AG09309 (cell line): ENCODE data around the gene GALNT18.

ENCODE experiments used
- DNase-seq: peaks from one replicate; pipeline ENCODE4 v3.0.0-alpha.2; 2010; ENCODE audit warnings: low read depth
- H3K4me3 ChIP-seq: 2 replicates; pipeline ENCODE4 v1.5.1; 2011; ENCODE audit warnings: mild to moderate bottlenecking, low read depth, low read length, moderate library complexity; ENCODE audit not compliant: control insufficient read depth
- TF ChIP-seq, protein P1 (sequence below): IDR thresholded peaks from 2 replicates; pipeline ENCODE4 v1.5.1; 2011; ENCODE audit warnings: mild to moderate bottlenecking, low read depth, low read length, inconsistent platforms; ENCODE audit not compliant: insufficient read depth, control insufficient read depth; ENCODE audit errors: missing control alignments

Gene GALNT18

GRCh38 chr11:11641581-11641980 is 19.8 kb upstream of the GALNT18 start:
- no peak for DNase-seq
- H3K4me3 ChIP-seq: no peak overlapping the region
- TF ChIP-seq, protein P1, sequence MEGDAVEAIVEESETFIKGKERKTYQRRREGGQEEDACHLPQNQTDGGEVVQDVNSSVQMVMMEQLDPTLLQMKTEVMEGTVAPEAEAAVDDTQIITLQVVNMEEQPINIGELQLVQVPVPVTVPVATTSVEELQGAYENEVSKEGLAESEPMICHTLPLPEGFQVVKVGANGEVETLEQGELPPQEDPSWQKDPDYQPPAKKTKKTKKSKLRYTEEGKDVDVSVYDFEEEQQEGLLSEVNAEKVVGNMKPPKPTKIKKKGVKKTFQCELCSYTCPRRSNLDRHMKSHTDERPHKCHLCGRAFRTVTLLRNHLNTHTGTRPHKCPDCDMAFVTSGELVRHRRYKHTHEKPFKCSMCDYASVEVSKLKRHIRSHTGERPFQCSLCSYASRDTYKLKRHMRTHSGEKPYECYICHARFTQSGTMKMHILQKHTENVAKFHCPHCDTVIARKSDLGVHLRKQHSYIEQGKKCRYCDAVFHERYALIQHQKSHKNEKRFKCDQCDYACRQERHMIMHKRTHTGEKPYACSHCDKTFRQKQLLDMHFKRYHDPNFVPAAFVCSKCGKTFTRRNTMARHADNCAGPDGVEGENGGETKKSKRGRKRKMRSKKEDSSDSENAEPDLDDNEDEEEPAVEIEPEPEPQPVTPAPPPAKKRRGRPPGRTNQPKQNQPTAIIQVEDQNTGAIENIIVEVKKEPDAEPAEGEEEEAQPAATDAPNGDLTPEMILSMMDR: no peak

DNA sequence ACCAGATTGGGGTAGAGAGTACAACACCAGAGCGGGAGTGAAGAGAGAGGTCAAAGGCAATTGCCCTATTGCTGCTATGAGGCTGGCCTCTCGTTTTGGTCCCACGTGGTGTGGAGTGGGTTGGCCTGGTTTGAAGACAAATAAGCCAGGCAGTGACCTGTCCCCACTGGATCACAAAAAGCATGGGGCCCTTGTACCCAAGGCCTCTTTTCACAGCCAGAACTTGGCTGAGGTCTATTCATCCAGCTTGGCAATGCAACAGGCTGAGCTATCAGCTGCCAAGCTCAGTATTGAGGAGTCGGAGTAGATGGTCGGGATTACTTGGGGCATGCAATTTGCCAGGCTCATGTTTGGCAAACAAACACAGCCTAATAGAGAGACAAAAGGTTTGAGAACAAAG is 19.2 kb upstream of the GALNT18 start:
- TF ChIP-seq, protein P1: no peak
- H3K4me3 ChIP-seq: no peak overlapping the region
- no peak for DNase-seq

DNA sequence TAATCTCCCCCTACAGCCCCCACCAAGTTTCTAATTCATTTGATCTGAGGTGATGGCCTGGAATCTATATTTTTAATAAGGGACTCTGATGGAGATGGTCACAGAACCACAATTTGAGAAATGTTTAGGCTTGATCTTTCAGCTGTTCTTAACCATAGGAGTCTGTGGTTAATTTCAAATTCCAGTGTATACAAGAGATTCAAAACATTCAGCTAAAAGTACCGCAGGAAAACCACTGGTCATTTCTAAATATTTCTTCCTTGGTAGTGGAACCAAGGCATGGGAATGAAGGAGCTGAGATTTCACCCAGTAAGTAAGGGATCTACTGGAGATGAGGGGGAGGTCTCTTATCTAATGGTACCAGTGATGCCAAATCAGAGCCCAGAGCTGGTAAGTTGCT is 18.3 kb upstream of the GALNT18 start:
- no peak overlapping the region for H3K4me3 ChIP-seq
- TF ChIP-seq, protein P1: no peak
- no peak for DNase-seq

GRCh38 chr11:11636671-11637070 is 14.9 kb upstream of the GALNT18 start:
- no peak overlapping the region for H3K4me3 ChIP-seq
- DNase-seq: no peak
- TF ChIP-seq, protein P1: no peak

DNA sequence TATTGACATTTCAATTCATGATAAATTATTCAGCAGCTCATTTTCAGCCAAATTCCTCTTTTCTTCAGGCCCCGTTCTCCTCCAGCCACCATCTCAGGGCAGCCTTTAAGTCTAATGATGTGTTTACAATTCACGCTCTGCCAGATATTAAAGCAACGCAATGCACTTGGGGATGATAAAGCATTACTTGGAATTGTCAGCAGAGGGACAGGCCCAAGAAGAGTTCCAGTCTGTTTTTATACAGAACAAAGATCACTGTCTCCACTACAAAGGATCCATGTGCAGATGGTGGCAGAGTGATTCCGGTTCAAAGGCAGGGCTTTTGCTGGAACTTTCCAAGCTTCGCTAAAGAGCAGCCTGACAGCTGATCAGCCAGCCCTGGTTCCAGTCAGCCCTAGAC is 13.6 kb upstream of the GALNT18 start:
- DNase-seq: no peak
- TF ChIP-seq, protein P1: no peak
- H3K4me3 ChIP-seq: no peak overlapping the region

DNA sequence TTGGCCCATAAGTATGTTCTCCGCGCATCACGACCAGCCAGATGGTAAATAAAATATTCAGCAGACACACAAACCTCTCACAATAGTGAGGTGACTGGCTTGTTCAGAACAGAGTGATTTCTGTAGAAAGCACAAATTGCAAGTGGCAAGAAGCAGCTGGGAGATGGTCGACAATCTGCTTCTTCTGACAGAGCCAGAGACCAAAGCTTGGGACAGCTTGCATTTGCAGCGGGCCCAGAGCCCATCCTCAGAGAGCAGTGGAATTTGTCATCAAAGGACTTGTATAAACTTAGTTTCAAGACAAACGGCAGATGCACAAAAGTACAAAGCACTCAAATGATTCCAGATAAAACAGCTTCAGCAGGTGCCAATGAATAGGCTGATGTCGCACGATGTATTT is 7.6 kb upstream of the GALNT18 start:
- DNase-seq: no peak
- H3K4me3 ChIP-seq: no peak overlapping the region

DNA sequence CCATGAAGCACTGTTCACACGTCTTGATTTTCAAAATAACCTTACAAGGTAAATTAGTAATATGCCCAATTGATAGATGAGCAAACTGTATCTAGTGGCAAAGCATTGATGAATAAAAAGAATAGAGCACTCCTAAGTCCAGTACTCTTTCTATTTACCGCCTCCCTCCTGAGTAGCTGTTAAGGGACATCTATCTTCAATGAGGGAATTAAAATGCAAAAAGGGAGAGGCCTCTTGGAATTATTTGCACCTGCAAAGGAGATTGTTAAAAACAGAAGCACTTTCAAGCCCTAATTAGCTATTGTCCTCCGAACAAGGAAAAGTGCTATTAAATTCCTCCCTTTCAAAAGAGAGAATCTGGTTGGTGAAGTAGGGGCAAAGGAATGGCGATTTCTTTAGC is 6.8 kb upstream of the GALNT18 start:
- no peak for DNase-seq
- H3K4me3 ChIP-seq: no peak overlapping the region
- TF ChIP-seq, protein P1: no peak

More for the DNA sequence above, 7.6 kb upstream of the GALNT18 start:
- TF ChIP-seq, protein P1: no peak
